A549 treated with GW870086 at 1 μM for 4 hours (cell line): ENCODE measurements around the gene GARIN1A. TPM values are rescaled to one million over a fixed set of nuclear protein-coding genes. Genes with fewer than 3 reads are reported as not detected.

Experiments used
- total RNA-seq: library from RNA; stranded (reverse); fragments of 200-300 nt; extraction: Qiagen RNA extraction; gene quantifications from 5 replicates; pipeline ENCODE4 v1.2.3, GENCODE V29; 2022; ENCODE audit warnings: low read depth

The GARIN1A gene
- 0.25 to 0.73 TPM (median 0.53 TPM) in 5 replicates for total RNA-seq

GRCh38 chr7:128671992-128672391 lies at the start of gene GARIN1A:
Gene GARIN1A (plus strand): TSS chr7:128672292. CDS start chr7:128672398, 106 bp downstream.

Other genes starting within 250 kb of the GARIN1A start
- 27.3 to 37.4 TPM (median 29.3 TPM) in 5 replicates for gene HILPDA, start 216.4 kb upstream of the GARIN1A start, total RNA-seq
- gene METTL2B, start 195.5 kb upstream of the GARIN1A start, total RNA-seq: 20.8 to 25.2 TPM (median 22.5 TPM) in 5 replicates
- 124 to 198 TPM (median 160 TPM) in 5 replicates for gene CALU, start 67.1 kb downstream of the GARIN1A start, total RNA-seq
- not detected in 5 replicates for gene OPN1SW, start 103.5 kb downstream of the GARIN1A start, total RNA-seq
- 1.1 to 2.3 TPM (median 2.2 TPM) in 5 replicates for gene CCDC136, start 119.7 kb downstream of the GARIN1A start, total RNA-seq
- 3.7 to 5.9 TPM (median 4.7 TPM) in 5 replicates for gene FLNC, start 158.1 kb downstream of the GARIN1A start, total RNA-seq
- gene ATP6V1F, start 190.6 kb downstream of the GARIN1A start, total RNA-seq: 240 to 271 TPM (median 252 TPM) in 5 replicates
- gene KCP, start 238.4 kb downstream of the GARIN1A start, total RNA-seq: 0.09 to 0.18 TPM (median 0.14 TPM) in 5 replicates